ENCODE data around the gene BAIAP2. TPM values are rescaled to one million over a fixed set of nuclear protein-coding genes. Genes with fewer than 3 reads are reported as not detected.

The BAIAP2 gene
- polyA plus RNA-seq, 6 donors from 2014 or later = 0.19 to 6.1 (median 0.79) TPM

DNA sequence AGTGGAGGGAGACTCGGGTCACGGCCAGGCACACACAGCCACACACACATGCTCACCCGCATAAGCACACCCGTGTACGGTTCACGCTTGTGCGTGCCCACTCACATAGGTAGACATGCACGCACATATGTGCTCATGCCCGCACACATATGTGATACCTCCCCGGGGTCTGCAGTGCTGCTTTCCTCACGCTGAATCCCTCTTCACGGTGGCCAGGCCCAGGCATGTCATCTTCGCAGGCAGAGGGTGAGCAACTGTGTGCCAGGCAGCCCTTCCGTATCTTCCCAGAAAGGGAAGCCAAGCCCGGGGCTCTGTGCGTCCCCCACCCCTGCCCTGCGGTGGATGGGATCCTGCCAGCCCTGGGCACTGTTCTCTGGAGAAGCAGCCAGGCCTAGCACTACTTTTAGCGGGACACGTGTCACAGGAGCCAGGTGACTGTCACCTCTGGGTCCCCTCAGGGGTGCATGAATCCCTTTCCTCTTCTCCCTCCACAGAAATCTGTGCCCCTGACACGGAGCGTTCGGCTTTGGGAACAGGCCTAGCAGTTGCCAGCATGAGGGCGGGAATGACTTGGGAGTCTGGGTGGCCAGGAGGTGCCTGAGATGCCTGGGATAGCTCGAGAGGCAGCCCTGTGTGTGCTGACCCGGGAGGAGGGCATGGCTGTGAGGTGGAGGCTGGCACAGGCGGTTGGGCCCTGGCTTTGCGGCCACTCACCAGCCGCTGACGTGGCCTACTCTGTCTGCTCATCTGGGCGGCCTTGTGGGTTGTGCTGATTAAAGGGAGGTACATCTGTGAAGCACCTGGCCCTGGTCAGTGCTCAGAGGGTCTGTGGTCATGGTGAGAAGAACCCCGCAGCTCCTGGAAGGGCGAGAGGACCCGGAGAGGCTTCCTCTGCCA lies 47.5 kb downstream of the BAIAP2 start:
- ATAC-seq (ENCODE audit: low read depth in 2 of 2) (no peak), DNase-seq (no peak)
- no peaks in the 10 kb centered on the region for H3K4me1 Mint-ChIP-seq
- H3K9me3 Mint-ChIP-seq = no peaks in the 10 kb centered on the region
- no peaks in the 10 kb centered on the region for H3K36me3 Mint-ChIP-seq
- H3K4me3 Mint-ChIP-seq = no peak overlapping the region
- H3K27ac Mint-ChIP-seq = no peak overlapping the region
- peaks cover 0 to 6% (median 0%) of the 10 kb centered on the region in 3 donors for H3K27me3 Mint-ChIP-seq

GRCh38 chr17:81083125-81083765 lies 48.3 kb downstream of the BAIAP2 start:
- H3K4me3 Mint-ChIP-seq = no peak overlapping the region
- DNase-seq (no peak), ATAC-seq (ENCODE audit: low read depth in 2 of 2) (no peak)
- H3K4me1 Mint-ChIP-seq = no peaks in the 10 kb centered on the region
- H3K36me3 Mint-ChIP-seq = no peaks in the 10 kb centered on the region
- no peaks in the 10 kb centered on the region for H3K9me3 Mint-ChIP-seq
- peaks cover 0 to 6% (median 0%) of the 10 kb centered on the region in 3 donors for H3K27me3 Mint-ChIP-seq
- H3K27ac Mint-ChIP-seq = no peak overlapping the region

DNA sequence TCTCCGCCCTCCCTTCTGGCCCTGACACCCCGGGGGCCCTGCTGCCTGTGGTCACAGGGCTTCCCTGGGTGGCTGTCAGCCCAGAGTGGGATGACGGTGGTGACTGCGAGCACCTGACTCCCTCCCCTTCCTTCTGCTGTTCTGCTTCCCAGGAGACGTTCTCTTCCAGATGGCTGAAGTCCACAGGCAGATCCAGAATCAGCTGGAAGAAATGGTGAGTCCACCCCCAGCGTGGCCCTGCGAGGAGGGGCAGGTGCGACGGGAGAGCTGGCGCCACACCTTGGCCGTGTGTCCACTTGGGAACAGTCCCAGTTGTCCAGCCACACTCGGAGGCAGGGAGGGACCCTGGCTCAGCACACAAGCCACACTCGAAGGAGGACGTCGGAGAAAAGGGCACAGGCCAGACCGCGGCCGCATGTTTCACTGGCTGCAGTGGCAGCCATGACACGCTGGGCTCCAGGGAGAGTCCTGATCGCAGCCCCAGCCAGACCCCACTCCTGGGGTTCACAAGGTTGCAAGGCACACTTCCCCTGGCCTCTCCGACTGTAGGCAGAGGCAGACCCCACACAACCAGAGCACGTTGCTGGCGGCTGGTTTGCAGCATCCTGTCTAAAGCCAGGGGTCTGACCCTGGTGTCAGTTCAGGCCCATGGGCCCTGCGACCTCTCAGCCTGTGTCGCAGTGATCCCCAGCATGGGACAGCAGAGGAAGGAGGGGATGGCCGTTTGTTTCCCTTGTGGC lies 49.9 kb downstream of the BAIAP2 start:
- Mint-ChIP-seq H3K27ac (no peak overlapping the region), H3K9me3 (no peaks in the 10 kb centered on the region), H3K4me1 (no peaks in the 10 kb centered on the region), H3K27me3 (peaks cover 0 to 6% (median 0%) of the 10 kb centered on the region in 3 donors), H3K4me3 (no peak overlapping the region), H3K36me3 (no peaks in the 10 kb centered on the region)
- no peak for ATAC-seq (ENCODE audit: low read depth in 2 of 2)
- no peak for DNase-seq

DNA sequence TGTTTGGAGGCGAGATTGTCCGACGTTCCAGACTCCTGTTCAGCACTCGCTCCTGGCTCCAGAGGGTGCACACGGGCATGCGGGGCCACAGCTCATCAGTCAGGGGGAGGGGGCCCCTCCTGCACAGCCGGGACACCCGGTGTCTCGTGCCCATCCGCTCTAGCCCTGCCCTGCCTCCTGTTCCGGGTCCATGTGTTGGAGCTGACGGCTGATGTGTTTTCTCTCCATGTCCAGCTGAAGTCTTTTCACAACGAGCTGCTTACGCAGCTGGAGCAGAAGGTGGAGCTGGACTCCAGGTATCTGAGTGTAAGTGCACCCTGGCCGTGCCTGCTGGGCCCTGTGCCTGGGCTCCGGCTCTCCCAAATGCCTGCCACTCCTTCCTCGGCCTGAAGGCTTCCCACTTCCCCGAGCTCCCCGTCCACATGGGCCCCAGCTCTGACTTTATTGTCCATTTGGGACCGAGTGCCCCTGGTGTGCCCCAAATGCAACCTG lies 50.5 kb downstream of the BAIAP2 start:
- Mint-ChIP-seq H3K27ac (no peak overlapping the region), H3K4me1 (no peaks in the 10 kb centered on the region), H3K36me3 (no peaks in the 10 kb centered on the region), H3K27me3 (peaks cover 0 to 6% (median 0%) of the 10 kb centered on the region in 3 donors), H3K4me3 (no peak overlapping the region), H3K9me3 (no peaks in the 10 kb centered on the region)
- no peak for DNase-seq
- no peak for ATAC-seq (ENCODE audit: low read depth in 2 of 2)

DNA sequence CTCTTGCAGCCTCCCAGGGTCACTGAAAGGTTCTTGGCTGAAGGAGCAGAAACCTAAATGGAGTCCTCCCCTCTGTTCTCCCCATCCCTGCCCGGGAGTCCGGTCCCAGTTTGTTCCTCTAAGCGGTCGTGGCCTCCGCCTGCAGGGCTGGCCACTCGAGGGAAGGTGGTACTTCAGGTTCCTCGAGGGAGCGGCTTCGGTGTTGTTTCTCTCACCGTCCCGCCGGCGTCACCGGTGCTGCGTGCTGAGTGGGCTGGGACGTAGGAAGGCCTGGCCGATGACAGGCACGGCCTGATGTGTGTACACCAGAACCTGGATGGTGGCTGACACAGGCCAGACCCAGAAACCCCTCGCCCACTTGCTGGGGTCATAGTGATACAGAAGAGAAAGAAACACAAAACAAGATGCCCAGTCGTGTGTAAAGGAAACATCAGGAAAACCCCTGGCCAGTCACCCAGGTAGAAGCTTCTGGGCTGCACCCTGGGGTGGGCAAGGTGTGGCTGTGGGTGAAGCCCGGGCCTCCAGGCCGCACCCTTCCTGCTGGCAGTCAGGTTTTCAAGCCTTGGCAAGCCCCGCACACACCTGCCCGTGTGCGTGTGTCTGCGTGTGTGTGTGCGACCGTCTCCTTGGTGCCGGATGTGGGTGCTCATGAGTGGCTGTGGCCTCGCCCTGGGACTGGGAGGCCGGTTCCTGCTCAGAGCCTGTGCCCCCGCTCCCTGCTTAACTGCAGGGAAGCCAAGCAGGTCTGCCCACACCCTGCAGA lies 52.0 kb downstream of the BAIAP2 start:
- Mint-ChIP-seq H3K27me3 (peaks cover 0 to 6% (median 0%) of the 10 kb centered on the region in 3 donors), H3K9me3 (no peaks in the 10 kb centered on the region), H3K4me3 (no peak overlapping the region), H3K4me1 (no peaks in the 10 kb centered on the region), H3K36me3 (no peaks in the 10 kb centered on the region), H3K27ac (no peak overlapping the region)
- ATAC-seq (ENCODE audit: low read depth in 2 of 2) (no peak), DNase-seq (no peak)

DNA sequence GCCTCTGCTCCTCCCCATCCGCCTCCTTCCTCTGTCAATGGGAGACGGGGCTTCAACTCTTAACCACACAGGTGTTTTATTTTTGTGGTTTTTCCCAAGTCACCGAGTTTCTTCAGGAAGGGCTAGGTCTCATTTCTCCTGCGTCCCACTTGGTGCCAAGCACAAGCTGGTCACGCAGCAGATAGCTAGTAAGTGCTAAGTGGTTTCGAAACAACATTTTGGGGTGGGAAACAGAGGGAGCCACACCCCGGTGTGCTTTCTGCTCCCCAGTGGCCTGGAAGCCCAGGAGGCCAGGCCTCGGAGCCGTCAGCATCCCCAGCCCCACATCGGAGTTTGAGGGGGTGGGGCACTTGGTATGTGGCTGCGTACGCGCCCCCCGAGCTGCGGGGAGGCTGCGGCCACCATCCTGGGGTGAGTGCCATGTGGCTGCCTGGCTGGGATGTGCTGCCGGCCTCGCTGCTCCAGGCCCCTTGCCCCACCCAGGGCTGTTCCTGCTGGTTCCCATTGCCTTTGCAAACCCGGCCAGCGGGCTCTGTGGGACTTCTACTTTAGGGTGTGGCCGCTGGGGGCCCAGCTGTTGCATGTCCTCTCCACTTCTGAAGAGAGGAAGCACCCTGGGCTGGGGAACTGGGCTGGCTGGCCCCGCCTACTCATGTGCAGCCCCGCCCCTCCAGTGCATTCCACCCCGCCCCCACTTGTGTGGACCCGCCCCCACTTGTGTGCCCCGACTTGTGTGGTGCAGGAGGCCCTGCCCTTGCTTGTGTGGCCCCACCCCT lies 55.6 kb downstream of the BAIAP2 start:
- peak in 1 of 2 donors; percentile 25 for ATAC-seq (ENCODE audit: low read depth in 2 of 2)

GRCh38 chr17:81091154-81091553 lies 56.2 kb downstream of the BAIAP2 start:
- Mint-ChIP-seq H3K9me3 (no peaks in the 10 kb centered on the region), H3K4me3 (no peak overlapping the region), H3K27me3 (peaks cover 0 to 13% (median 0%) of the 10 kb centered on the region in 3 donors), H3K36me3 (no peaks in the 10 kb centered on the region), H3K4me1 (no peaks in the 10 kb centered on the region), H3K27ac (no peak overlapping the region)
- no peak for ATAC-seq (ENCODE audit: low read depth in 2 of 2)
- DNase-seq = no peak

More for the DNA sequence above, 55.6 kb downstream of the BAIAP2 start:
- peak overlapping the region in 1 of 8 donors; percentile 42 for H3K4me3 Mint-ChIP-seq
- H3K36me3 Mint-ChIP-seq = no peaks in the 10 kb centered on the region
- H3K27me3 Mint-ChIP-seq = peaks cover 0 to 7% (median 0%) of the 10 kb centered on the region in 3 donors
- no peak for DNase-seq
- H3K4me1 Mint-ChIP-seq = no peaks in the 10 kb centered on the region
- H3K9me3 Mint-ChIP-seq = no peaks in the 10 kb centered on the region
- H3K27ac Mint-ChIP-seq = no peak overlapping the region

- H3K4me3 Mint-ChIP-seq = no peak overlapping the region
- no peaks in the 10 kb centered on the region for H3K36me3 Mint-ChIP-seq
- no peak overlapping the region for H3K27ac Mint-ChIP-seq
- H3K4me1 Mint-ChIP-seq = peaks cover 0 to 2% (median 0%) of the 10 kb centered on the region in 3 donors
- ATAC-seq (ENCODE audit: low read depth in 2 of 2) = no peak
- peaks cover 0 to 21% (median 6%) of the 10 kb centered on the region in 3 donors for H3K27me3 Mint-ChIP-seq
- H3K9me3 Mint-ChIP-seq = no peaks in the 10 kb centered on the region
- DNase-seq = no peak
These were observed 57.0 kb downstream of the BAIAP2 start for GRCh38 chr17:81091774-81092517.

- no peaks in the 10 kb centered on the region for H3K9me3 Mint-ChIP-seq
- peaks cover 0 to 2% (median 0%) of the 10 kb centered on the region in 3 donors for H3K4me1 Mint-ChIP-seq
- DNase-seq (no peak), ATAC-seq (ENCODE audit: low read depth in 2 of 2) (no peak)
- H3K36me3 Mint-ChIP-seq = no peaks in the 10 kb centered on the region
- no peak overlapping the region for H3K4me3 Mint-ChIP-seq
- peaks cover 0 to 22% (median 8%) of the 10 kb centered on the region in 3 donors for H3K27me3 Mint-ChIP-seq
- H3K27ac Mint-ChIP-seq = no peak overlapping the region
These were observed 57.7 kb downstream of the BAIAP2 start for GRCh38 chr17:81092518-81093095.

DNA sequence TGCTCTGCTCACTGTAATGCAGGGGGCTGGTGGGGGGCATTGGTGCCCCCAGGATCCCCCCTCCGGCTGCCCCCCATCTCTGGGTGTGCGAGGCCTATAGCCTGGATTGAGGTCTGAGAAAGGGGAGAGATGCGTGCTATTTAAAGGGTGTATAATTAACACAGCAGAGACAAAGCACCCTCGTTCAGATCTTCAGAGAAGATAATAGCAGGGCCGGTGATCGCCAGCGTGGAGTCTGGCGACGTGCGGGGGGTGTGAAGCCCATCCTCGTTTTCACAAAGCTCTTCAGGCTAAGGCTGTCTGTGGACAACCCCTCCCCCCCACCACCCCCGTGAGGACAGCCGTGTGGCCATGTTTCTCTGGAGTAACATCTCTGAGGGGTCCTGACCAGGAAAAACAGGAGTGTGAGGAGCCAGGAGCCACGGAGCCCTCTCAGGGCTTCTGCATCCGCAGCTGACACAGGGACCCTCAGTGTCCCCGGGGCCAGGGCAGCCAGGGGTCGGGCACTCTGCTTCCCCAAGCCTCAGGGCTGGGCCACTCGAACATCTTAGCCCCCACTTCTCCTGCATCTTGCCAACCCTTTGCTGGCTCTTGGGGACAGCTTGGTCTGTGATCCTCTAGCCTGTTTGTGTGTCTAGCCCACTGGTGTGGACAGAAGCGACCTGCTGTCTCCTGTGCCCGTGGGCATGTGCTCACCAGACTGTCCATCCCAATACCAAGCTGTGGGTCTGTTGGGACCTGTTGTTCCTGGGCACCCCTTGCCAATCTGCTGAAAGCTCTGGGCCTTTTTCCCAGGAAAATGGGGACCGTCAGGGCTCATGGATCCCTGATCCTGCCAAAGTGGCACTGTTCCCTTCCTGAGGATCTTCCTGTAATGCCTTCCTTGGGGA lies 58.9 kb downstream of the BAIAP2 start:
- H3K9me3 Mint-ChIP-seq = no peaks in the 10 kb centered on the region
- no peak overlapping the region for H3K4me3 Mint-ChIP-seq
- H3K27me3 Mint-ChIP-seq = peaks cover 0 to 23% (median 11%) of the 10 kb centered on the region in 3 donors
- ATAC-seq (ENCODE audit: low read depth in 2 of 2) (no peak), DNase-seq (no peak)
- H3K4me1 Mint-ChIP-seq = peaks cover 0 to 2% (median 0%) of the 10 kb centered on the region in 3 donors
- no peak overlapping the region for H3K27ac Mint-ChIP-seq
- H3K36me3 Mint-ChIP-seq = no peaks in the 10 kb centered on the region

Data from naive B cell (primary cell).